ENCODE results near the gene UNC13D.

DNA sequence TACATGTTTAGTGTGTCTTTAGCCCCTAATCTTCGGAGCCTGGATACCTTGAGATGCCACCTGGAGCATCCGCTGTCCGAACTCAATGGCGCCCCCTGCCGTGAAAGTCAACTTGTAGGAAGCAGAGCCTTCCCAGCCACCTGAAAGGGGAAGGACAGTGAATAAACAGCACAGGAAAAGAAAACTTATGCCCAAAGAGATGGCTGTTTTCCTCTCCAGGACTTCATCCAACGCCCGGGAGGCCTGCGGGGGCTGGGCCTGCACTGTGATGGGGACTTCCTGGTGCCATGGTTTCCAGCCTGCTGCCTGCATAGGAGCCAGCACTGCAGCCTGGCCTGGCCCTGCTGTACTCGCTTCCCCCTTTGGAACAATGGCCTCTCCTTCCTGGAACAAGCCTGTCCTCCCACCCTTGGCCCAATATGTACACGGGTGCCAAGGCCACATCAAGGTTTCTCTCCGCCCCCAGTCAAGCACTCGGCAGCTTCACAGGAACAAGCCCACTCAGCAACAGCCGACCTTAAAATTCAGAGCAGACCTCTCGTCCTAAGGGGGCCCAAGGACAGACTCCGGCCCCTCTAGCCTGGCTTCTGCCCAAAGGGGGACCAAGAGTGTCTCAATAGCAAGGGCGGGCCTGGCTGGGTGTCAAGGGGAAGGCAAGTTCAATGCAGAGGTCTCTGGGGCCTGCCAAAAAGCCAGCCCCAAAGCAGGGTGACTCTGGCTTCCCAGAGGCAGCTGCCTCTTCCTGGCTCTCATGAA lies 4.5 kb upstream of the UNC13D start:
- no peak for TF ChIP-seq ZNF274 (IDR thresholded peaks at IDR 0.05; ENCODE audit: low read depth, low read length)
- TF ChIP-seq YY1 (IDR thresholded peaks at IDR 0.05; ENCODE audit: insufficient read depth, insufficient read length) = no peak
- TF ChIP-seq SUZ12 (IDR thresholded peaks at IDR 0.05; ENCODE audit: extremely low read depth, insufficient read depth, insufficient read length) = no peak
